ENCODE results near the gene NR6A1. TPM values are rescaled to one million over a fixed set of nuclear protein-coding genes. Genes with fewer than 3 reads are reported as not detected.

The NR6A1 gene
- total RNA-seq, 1 experiment from 2014 or later: 0.77 TPM

DNA sequence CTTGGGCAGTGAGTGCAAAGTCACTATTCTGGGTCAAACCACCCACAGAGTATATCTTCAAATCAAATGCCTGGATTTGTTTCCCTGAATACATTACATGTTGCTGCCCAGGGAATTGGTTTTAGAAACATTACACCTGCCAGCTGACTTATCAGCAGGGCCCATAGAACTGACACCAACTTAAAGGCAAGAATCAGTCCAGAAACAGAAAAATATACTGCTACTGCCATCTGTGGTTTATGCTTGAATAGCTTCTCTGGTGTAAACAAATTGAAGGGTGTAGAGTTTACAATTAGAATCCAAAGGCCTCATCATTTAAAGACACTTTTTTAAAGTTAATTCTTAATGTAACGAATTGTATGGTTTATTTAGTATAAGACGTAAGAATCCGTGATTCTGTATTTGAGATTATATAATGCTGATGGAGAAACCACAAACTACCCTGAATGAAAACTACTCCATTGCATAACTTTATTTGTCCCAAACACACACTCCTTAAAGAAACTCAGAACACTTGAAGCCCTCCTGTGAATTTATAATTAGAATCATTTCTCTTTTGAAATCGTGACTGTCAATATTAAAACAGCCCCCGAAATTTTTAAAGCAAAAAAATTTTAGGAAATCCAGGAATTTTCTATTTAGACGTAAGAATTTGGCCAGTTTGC is 6.2 kb downstream of the NR6A1 start:
- ChIA-PET POLR2A (ENCODE audit: unreplicated experiment) (interaction anchor here (0.6 kb wide), 2 partner anchors 48 to 112 kb away, joined by 3 to 6 read pairs; no protein-coding TSS in a partner anchor), CTCF (interaction anchor here (0.5 to 1.7 kb wide), 5 partner anchors 15 to 470 kb away, joined by 3 to 7 read pairs (median 4); partner anchors contain the start of gene WDR38)
- Histone ChIP-seq H3K36me3 (ENCODE audit: low read depth, low read length) (no peaks in the 10 kb centered on the region), H3K4me2 (ENCODE audit: low read length) (no peak overlapping the region), H2AFZ (ENCODE audit: low read length) (no peak overlapping the region), H3K9me3 (ENCODE audit: low read length) (no peaks in the 10 kb centered on the region), H3K9me2 (replicated peaks; ENCODE audit: low read length) (no peaks in the 10 kb centered on the region), H3K4me3 (ENCODE audit: low read length) (no peak overlapping the region), H3K27me3 (ENCODE audit: low read length) (no peaks in the 10 kb centered on the region), H3K4me1 (ENCODE audit: insufficient read depth, low read length) (no peaks in the 10 kb centered on the region), H3K79me2 (ENCODE audit: low read length) (peaks cover 64% of the 10 kb centered on the region), H3F3A (ENCODE audit: low read length, unreplicated experiment) (no peaks in the 10 kb centered on the region), H3K27ac (ENCODE audit: low read length) (no peak overlapping the region), H3K9ac (ENCODE audit: low read length) (no peak overlapping the region), H4K20me1 (ENCODE audit: low read length) (0 out of 2 replicates have a peak, but pooled peaks cover 4% of the 10 kb centered on the region)
- BruUV-seq (replicated peaks): no TSS peak
- ATAC-seq (peak; percentile 40; the same call in 1 of the 2 replicates), DNase-seq (peak; percentile 35)
- intact Hi-C loops (cut with micrococcal nuclease): loop anchor here (2.0 kb wide), 1 partner anchor 52 kb away; no protein-coding TSS in a partner anchor
- TF ChIP-seq EZH2phosphoT487 (IDR thresholded peaks at IDR 0.05; ENCODE audit: borderline replicate concordance, low read length): no peak
- TF ChIP-seq EZH2 (IDR thresholded peaks at IDR 0.05; ENCODE audit: low read length, unreplicated experiment): no peak
- TF ChIP-seq CTCF (conservative IDR thresholded peaks at IDR 0.05; ENCODE audit: low read depth, low read length): peak; percentile 55

DNA sequence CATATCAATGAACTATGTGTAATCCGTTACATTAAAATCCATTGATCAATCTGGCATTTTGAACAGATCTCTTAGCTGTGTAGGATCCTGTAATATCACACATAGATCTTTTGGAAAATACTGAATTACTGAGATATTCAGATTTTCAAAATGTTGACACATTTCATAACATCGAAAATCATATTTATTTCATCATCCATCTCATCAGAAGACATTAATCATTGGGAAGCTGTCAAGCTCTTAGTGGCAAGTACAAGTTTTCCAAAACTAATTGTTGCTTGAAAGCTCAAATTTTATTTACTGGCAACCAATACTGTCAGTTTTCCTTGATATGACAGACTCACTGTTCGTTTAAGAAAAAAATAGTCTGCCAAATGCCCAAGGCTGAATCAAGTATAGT is 8.5 kb downstream of the NR6A1 start:
- H3K36me3 ChIP-seq (ENCODE audit: low read depth, low read length): no peaks in the 10 kb centered on the region
- CTCF ChIA-PET: no interaction called here
- H3K9me2 ChIP-seq (replicated peaks; ENCODE audit: low read length): no peaks in the 10 kb centered on the region
- POLR2A ChIA-PET (ENCODE audit: unreplicated experiment): no interaction called here
- no peaks in the 10 kb centered on the region for H3K27me3 ChIP-seq (ENCODE audit: low read length)
- BruUV-seq (replicated peaks): no TSS peak
- no peak overlapping the region for H2AFZ ChIP-seq (ENCODE audit: low read length)
- no peaks in the 10 kb centered on the region for H3F3A ChIP-seq (ENCODE audit: low read length, unreplicated experiment)
- no peak overlapping the region for H3K4me3 ChIP-seq (ENCODE audit: low read length)
- H3K9me3 ChIP-seq (ENCODE audit: low read length): no peaks in the 10 kb centered on the region
- H3K79me2 ChIP-seq (ENCODE audit: low read length): peaks cover 49% of the 10 kb centered on the region
- intact Hi-C loops (cut with micrococcal nuclease): no loop called here
- no peak overlapping the region for H3K4me2 ChIP-seq (ENCODE audit: low read length)
- ATAC-seq: no peak
- H3K4me1 ChIP-seq (ENCODE audit: insufficient read depth, low read length): no peaks in the 10 kb centered on the region
- TF ChIP-seq CTCF (conservative IDR thresholded peaks at IDR 0.05; ENCODE audit: low read depth, low read length) (no peak), EZH2 (IDR thresholded peaks at IDR 0.05; ENCODE audit: low read length, unreplicated experiment) (no peak), EZH2phosphoT487 (IDR thresholded peaks at IDR 0.05; ENCODE audit: borderline replicate concordance, low read length) (no peak)
- H4K20me1 ChIP-seq (ENCODE audit: low read length): no peaks in the 10 kb centered on the region
- no peak for DNase-seq
- no peak overlapping the region for H3K9ac ChIP-seq (ENCODE audit: low read length)
- no peak overlapping the region for H3K27ac ChIP-seq (ENCODE audit: low read length)

DNA sequence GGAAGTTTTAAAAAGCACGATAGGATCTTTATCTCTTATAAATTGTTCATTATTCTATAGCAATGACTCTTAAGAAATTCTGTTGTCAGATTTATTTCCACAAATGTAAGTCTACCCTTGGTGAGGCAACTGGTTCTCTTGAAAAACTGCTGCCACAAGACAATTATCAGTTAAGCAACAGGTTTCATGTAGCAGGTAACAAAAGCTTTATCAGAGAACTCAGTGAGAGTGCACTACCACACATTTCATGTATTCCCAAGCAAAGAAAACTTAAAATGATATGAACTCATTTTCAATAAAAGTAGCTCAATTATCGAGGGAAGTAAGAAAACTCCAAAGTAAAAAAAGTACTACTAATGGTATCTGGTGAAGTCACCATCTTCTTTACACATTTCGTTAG is 9.4 kb downstream of the NR6A1 start:
- BruUV-seq (replicated peaks): no TSS peak
- Histone ChIP-seq H3K4me2 (ENCODE audit: low read length) (no peak overlapping the region), H3K9ac (ENCODE audit: low read length) (no peak overlapping the region), H3K9me2 (replicated peaks; ENCODE audit: low read length) (no peaks in the 10 kb centered on the region), H3K4me1 (ENCODE audit: insufficient read depth, low read length) (no peaks in the 10 kb centered on the region), H3K36me3 (ENCODE audit: low read depth, low read length) (no peaks in the 10 kb centered on the region), H2AFZ (ENCODE audit: low read length) (no peak overlapping the region), H3F3A (ENCODE audit: low read length, unreplicated experiment) (no peaks in the 10 kb centered on the region), H3K27ac (ENCODE audit: low read length) (no peak overlapping the region), H3K79me2 (ENCODE audit: low read length) (peaks cover 41% of the 10 kb centered on the region), H3K4me3 (ENCODE audit: low read length) (no peak overlapping the region), H3K27me3 (ENCODE audit: low read length) (no peaks in the 10 kb centered on the region), H3K9me3 (ENCODE audit: low read length) (no peaks in the 10 kb centered on the region), H4K20me1 (ENCODE audit: low read length) (no peaks in the 10 kb centered on the region)
- POLR2A ChIA-PET (ENCODE audit: unreplicated experiment): no interaction called here
- CTCF ChIA-PET: interaction anchor here (0.6 kb wide), 1 partner anchor 210 kb away, joined by 3 read pairs; no protein-coding TSS in a partner anchor
- no peak for TF ChIP-seq CTCF (conservative IDR thresholded peaks at IDR 0.05; ENCODE audit: low read depth, low read length)
- no peak for TF ChIP-seq EZH2 (IDR thresholded peaks at IDR 0.05; ENCODE audit: low read length, unreplicated experiment)
- no peak for TF ChIP-seq EZH2phosphoT487 (IDR thresholded peaks at IDR 0.05; ENCODE audit: borderline replicate concordance, low read length)
- ATAC-seq: no peak
- intact Hi-C loops (cut with micrococcal nuclease): no loop called here
- no peak for DNase-seq
